WTC11 (cell line): ENCODE data around the gene CXXC4.

Experiments
- CREB1 ChIP-seq: sonication (generic); formaldehyde crosslinking; IDR thresholded peaks from 2 replicates; pipeline ENCODE4 v1.8.0; 2023; ENCODE audit warnings: mild to moderate bottlenecking, missing genetic modification reagents
- CREM ChIP-seq: sonication (generic); formaldehyde crosslinking; IDR thresholded peaks from 2 replicates; pipeline ENCODE4 v1.8.1; 2022; ENCODE audit warnings: mild to moderate bottlenecking, missing genetic modification reagents, moderate library complexity
- ELF4 ChIP-seq: sonication (generic); formaldehyde crosslinking; IDR thresholded peaks from 2 replicates; pipeline ENCODE4 v1.8.1; 2022; ENCODE audit warnings: low read depth, mild to moderate bottlenecking, moderate library complexity, missing genetic modification reagents
- GABPB1 ChIP-seq: sonication (generic); formaldehyde crosslinking; IDR thresholded peaks from 2 replicates; pipeline ENCODE4 v1.8.1; 2023; ENCODE audit warnings: mild to moderate bottlenecking, missing genetic modification reagents
- NFE2L1 ChIP-seq: sonication (generic); formaldehyde crosslinking; IDR thresholded peaks from 2 replicates; pipeline ENCODE4 v1.8.1; 2023; ENCODE audit warnings: missing genetic modification reagents
- ZNF263 ChIP-seq: sonication (generic); formaldehyde crosslinking; IDR thresholded peaks from 2 replicates; pipeline ENCODE4 v1.8.1; 2022; ENCODE audit warnings: low read depth, mild to moderate bottlenecking, moderate library complexity, missing genetic modification reagents
- ZNF416 ChIP-seq: fragments of 250-450 bp; sonication (Bioruptor Pico); IDR thresholded peaks from 2 replicates; pipeline ENCODE4 v1.9.0; 2021; ENCODE audit warnings: mild to moderate bottlenecking, inconsistent platforms
- TF ChIP-seq, protein P1 (sequence below): fragments of 200-600 bp; IDR thresholded peaks from 2 replicates; pipeline ENCODE4 v1.8.0; 2022; ENCODE audit warnings: antibody characterized with exemption
- TF ChIP-seq, protein P2 (sequence below): sonication (generic); formaldehyde crosslinking; IDR thresholded peaks from 2 replicates; pipeline ENCODE4 v1.8.0; 2022; ENCODE audit warnings: mild to moderate bottlenecking, missing genetic modification reagents
- TF ChIP-seq, protein P3 (sequence below): sonication (generic); formaldehyde crosslinking; IDR thresholded peaks from 2 replicates; pipeline ENCODE4 v1.8.1; 2023; ENCODE audit warnings: mild to moderate bottlenecking, missing genetic modification reagents, moderate library complexity
- TF ChIP-seq, protein P4 (sequence below): sonication (generic); formaldehyde crosslinking; IDR thresholded peaks from 2 replicates; pipeline ENCODE4 v1.8.1; 2022; ENCODE audit warnings: missing genetic modification reagents, borderline replicate concordance
- TF ChIP-seq, protein P5 (sequence below): sonication (generic); formaldehyde crosslinking; IDR thresholded peaks from 2 replicates; pipeline ENCODE4 v1.8.0; 2022; ENCODE audit warnings: mild to moderate bottlenecking, missing genetic modification reagents
- TF ChIP-seq, protein P6 (sequence below): sonication (generic); formaldehyde crosslinking; IDR thresholded peaks from 2 replicates; pipeline ENCODE4 v1.8.1; 2023; ENCODE audit warnings: mild to moderate bottlenecking, missing genetic modification reagents, borderline replicate concordance

DNA sequence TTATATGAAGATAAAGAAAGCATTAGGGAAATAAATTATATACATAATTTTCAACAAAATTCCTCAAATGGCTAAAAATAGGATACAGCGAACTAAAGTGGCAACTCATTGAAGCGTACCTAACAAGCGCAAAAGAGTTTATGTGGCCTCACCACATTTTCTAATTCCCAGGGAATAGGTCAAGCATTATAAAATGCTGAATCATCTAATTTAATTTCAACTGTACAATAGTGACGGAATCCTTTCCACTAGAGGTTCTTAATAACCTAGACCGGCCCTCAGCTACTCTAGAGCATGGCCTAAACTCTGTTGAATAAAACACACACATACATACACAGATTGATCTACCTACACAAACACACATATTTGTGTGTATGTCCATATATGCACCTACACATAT is 29.1 kb downstream of the CXXC4 start:
- TF ChIP-seq, protein P1, sequence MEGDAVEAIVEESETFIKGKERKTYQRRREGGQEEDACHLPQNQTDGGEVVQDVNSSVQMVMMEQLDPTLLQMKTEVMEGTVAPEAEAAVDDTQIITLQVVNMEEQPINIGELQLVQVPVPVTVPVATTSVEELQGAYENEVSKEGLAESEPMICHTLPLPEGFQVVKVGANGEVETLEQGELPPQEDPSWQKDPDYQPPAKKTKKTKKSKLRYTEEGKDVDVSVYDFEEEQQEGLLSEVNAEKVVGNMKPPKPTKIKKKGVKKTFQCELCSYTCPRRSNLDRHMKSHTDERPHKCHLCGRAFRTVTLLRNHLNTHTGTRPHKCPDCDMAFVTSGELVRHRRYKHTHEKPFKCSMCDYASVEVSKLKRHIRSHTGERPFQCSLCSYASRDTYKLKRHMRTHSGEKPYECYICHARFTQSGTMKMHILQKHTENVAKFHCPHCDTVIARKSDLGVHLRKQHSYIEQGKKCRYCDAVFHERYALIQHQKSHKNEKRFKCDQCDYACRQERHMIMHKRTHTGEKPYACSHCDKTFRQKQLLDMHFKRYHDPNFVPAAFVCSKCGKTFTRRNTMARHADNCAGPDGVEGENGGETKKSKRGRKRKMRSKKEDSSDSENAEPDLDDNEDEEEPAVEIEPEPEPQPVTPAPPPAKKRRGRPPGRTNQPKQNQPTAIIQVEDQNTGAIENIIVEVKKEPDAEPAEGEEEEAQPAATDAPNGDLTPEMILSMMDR: no peak
- no peak for TF ChIP-seq ZNF416 (CRISPR knock-in tag)
- no peak for TF ChIP-seq ZNF263
- TF ChIP-seq, protein P2, sequence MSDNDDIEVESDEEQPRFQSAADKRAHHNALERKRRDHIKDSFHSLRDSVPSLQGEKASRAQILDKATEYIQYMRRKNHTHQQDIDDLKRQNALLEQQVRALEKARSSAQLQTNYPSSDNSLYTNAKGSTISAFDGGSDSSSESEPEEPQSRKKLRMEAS: no peak
- TF ChIP-seq, protein P3, sequence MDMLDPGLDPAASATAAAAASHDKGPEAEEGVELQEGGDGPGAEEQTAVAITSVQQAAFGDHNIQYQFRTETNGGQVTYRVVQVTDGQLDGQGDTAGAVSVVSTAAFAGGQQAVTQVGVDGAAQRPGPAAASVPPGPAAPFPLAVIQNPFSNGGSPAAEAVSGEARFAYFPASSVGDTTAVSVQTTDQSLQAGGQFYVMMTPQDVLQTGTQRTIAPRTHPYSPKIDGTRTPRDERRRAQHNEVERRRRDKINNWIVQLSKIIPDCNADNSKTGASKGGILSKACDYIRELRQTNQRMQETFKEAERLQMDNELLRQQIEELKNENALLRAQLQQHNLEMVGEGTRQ (CRISPR knock-in tag): no peak
- TF ChIP-seq, protein P4, sequence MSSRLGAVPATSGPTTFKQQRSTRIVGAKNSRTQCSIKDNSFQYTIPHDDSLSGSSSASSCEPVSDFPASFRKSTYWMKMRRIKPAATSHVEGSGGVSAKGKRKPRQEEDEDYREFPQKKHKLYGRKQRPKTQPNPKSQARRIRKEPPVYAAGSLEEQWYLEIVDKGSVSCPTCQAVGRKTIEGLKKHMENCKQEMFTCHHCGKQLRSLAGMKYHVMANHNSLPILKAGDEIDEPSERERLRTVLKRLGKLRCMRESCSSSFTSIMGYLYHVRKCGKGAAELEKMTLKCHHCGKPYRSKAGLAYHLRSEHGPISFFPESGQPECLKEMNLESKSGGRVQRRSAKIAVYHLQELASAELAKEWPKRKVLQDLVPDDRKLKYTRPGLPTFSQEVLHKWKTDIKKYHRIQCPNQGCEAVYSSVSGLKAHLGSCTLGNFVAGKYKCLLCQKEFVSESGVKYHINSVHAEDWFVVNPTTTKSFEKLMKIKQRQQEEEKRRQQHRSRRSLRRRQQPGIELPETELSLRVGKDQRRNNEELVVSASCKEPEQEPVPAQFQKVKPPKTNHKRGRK (CRISPR knock-in tag): no peak
- TF ChIP-seq, protein P5, sequence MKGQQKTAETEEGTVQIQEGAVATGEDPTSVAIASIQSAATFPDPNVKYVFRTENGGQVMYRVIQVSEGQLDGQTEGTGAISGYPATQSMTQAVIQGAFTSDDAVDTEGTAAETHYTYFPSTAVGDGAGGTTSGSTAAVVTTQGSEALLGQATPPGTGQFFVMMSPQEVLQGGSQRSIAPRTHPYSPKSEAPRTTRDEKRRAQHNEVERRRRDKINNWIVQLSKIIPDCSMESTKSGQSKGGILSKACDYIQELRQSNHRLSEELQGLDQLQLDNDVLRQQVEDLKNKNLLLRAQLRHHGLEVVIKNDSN (CRISPR knock-in tag): no peak
- TF ChIP-seq GABPB1: no peak
- TF ChIP-seq, protein P6, sequence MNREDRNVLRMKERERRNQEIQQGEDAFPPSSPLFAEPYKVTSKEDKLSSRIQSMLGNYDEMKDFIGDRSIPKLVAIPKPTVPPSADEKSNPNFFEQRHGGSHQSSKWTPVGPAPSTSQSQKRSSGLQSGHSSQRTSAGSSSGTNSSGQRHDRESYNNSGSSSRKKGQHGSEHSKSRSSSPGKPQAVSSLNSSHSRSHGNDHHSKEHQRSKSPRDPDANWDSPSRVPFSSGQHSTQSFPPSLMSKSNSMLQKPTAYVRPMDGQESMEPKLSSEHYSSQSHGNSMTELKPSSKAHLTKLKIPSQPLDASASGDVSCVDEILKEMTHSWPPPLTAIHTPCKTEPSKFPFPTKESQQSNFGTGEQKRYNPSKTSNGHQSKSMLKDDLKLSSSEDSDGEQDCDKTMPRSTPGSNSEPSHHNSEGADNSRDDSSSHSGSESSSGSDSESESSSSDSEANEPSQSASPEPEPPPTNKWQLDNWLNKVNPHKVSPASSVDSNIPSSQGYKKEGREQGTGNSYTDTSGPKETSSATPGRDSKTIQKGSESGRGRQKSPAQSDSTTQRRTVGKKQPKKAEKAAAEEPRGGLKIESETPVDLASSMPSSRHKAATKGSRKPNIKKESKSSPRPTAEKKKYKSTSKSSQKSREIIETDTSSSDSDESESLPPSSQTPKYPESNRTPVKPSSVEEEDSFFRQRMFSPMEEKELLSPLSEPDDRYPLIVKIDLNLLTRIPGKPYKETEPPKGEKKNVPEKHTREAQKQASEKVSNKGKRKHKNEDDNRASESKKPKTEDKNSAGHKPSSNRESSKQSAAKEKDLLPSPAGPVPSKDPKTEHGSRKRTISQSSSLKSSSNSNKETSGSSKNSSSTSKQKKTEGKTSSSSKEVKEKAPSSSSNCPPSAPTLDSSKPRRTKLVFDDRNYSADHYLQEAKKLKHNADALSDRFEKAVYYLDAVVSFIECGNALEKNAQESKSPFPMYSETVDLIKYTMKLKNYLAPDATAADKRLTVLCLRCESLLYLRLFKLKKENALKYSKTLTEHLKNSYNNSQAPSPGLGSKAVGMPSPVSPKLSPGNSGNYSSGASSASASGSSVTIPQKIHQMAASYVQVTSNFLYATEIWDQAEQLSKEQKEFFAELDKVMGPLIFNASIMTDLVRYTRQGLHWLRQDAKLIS (CRISPR knock-in tag): no peak
- TF ChIP-seq NFE2L1 (CRISPR knock-in tag): no peak
- TF ChIP-seq CREM (CRISPR knock-in tag): no peak
- TF ChIP-seq ELF4 (CRISPR knock-in tag): no peak
- no peak for TF ChIP-seq CREB1 (CRISPR knock-in tag)
